ENCODE data around the gene TMEM126B. TPM values are rescaled to one million over a fixed set of nuclear protein-coding genes. Genes with fewer than 3 reads are reported as not detected.
A peak's percentile ranks its signal among the peaks of the same experiment; 100 is the strongest.

Gene TMEM126B
- total RNA-seq, result 41.6 to 42.9 TPM (median 42.3 TPM) in 3 replicates
- long read RNA-seq, transcript TMEM126B-201 (5 exons, 989 nt), result minor isoform, 13 of 41 reads
- long read RNA-seq, transcript TMEM126B-202 (6 exons, 1,210 nt), result major isoform, 15 of 41 reads
- long read RNA-seq, partial matches to known transcripts, result 2 of 41 reads
- long read RNA-seq, other reads (novel, unspliced or antisense), result 3 of 41 reads

DNA sequence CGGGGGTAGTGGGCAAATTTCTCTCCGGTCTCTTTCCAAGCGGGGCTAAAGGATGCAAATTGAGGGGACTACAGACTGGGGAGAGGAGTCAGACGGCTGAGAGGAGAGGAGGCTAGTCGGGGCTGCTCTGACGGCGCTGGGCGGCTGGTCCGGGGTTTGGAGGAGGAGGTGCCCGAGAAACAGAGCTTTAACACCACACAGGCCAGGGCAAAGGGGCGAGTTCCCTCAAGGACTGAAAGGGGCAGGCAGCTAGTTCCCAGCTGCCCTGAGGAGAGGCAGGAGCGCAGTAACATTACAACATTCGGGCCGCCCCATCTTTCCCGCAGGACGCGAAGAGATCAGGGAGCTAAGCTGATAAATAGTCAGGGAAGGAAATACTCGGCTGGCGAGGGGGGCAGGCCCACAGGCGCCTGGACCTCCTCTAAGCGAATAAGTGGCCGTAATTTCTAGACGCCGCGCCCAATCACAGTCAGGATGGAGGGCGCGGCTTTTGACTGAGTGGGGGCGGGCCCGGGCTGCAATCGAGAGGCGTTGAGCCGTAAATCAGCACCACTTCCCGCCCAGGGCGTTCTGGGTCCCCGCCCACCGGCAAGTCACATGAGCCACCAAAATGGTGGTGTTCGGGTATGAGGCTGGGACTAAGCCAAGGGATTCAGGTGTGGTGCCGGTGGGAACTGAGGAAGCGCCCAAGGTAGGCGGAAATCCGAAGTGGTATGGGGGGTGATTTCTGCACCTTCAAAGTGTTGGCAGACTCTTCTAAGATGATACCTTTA, at the start of gene TMEM126B:
TMEM126B (plus strand) TSS at position 596 of the 773 bp plus-strand sequence; CDS start at position 611, 15 bp downstream.
- TF ChIP-seq, protein P1, sequence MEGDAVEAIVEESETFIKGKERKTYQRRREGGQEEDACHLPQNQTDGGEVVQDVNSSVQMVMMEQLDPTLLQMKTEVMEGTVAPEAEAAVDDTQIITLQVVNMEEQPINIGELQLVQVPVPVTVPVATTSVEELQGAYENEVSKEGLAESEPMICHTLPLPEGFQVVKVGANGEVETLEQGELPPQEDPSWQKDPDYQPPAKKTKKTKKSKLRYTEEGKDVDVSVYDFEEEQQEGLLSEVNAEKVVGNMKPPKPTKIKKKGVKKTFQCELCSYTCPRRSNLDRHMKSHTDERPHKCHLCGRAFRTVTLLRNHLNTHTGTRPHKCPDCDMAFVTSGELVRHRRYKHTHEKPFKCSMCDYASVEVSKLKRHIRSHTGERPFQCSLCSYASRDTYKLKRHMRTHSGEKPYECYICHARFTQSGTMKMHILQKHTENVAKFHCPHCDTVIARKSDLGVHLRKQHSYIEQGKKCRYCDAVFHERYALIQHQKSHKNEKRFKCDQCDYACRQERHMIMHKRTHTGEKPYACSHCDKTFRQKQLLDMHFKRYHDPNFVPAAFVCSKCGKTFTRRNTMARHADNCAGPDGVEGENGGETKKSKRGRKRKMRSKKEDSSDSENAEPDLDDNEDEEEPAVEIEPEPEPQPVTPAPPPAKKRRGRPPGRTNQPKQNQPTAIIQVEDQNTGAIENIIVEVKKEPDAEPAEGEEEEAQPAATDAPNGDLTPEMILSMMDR (IDR thresholded peaks at IDR 0.05), result no peak
- peak; percentile 98 for DNase-seq (ENCODE audit: low spot score)
- H3K4me1 Mint-ChIP-seq (ENCODE audit: low read depth), result peaks cover 30% of the 10 kb centered on the region
- H3K36me3 Mint-ChIP-seq (ENCODE audit: low read depth), result no peaks in the 10 kb centered on the region
- no peaks in the 10 kb centered on the region for H3K9me3 Mint-ChIP-seq (ENCODE audit: low read depth)
- H3K4me3 Mint-ChIP-seq (ENCODE audit: unreplicated experiment), result peak within 1 kb of the TSS; percentile 85
- peak within 1 kb of the TSS; percentile 95 for H3K27ac Mint-ChIP-seq (ENCODE audit: unreplicated experiment)
- no peaks in the 10 kb centered on the region for H3K27me3 Mint-ChIP-seq (ENCODE audit: low read depth)

DNA sequence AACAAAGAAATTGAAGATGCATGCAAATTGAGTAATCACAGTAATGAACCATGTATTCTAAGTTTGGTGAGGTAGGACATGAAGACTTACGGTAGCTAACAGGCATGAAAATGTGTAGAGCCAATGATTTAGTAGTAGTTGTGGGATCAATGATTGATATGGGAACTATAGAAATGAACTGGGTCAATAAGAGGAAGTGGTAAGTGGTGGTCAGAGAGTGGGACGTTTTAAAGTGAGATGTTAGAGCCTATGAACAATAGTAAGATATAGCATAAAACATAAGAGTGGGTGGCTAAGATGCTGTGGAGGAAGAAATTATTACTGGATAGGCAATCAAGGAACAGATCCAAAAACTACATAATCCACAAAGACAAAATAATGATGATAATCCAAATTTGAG, 46.3 kb upstream of the TMEM126B start:
- TF ChIP-seq, protein P1 (IDR thresholded peaks at IDR 0.05), result no peak
- peaks cover 20% of the 10 kb centered on the region for H3K9me3 Mint-ChIP-seq (ENCODE audit: low read depth)
- H3K4me3 Mint-ChIP-seq (ENCODE audit: unreplicated experiment), result no peak overlapping the region
- DNase-seq (ENCODE audit: low spot score), result no peak
- peaks cover 4% of the 10 kb centered on the region for H3K27me3 Mint-ChIP-seq (ENCODE audit: low read depth)
- peaks cover 4% of the 10 kb centered on the region for H3K36me3 Mint-ChIP-seq (ENCODE audit: low read depth)
- H3K4me1 Mint-ChIP-seq (ENCODE audit: low read depth), result no peaks in the 10 kb centered on the region
- H3K27ac Mint-ChIP-seq (ENCODE audit: unreplicated experiment), result no peak overlapping the region

DNA sequence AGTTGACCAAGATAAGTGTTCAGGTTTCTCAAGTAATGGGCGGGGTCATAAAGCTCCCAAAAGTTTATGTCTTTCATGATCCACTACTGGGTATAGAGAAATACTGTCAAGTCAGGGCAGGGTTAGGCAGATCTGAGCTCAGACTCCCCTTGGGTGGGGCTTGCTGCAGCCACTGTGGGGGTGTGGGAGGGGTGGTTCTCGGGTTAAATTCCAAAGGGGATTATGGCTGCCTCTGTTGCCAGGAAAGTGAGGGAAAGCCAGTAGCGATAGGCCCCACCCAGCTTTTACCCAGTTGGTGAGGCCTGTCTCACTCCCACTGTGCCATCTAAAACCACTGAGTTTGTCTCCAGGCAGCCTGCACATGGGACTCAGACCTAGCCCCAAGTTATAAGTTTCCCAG, 39.0 kb upstream of the TMEM126B start:
- Mint-ChIP-seq H3K4me1 (ENCODE audit: low read depth) (no peaks in the 10 kb centered on the region), H3K27ac (ENCODE audit: unreplicated experiment) (no peak overlapping the region), H3K4me3 (ENCODE audit: unreplicated experiment) (no peak overlapping the region), H3K27me3 (ENCODE audit: low read depth) (peaks cover 4% of the 10 kb centered on the region), H3K9me3 (ENCODE audit: low read depth) (peaks cover 20% of the 10 kb centered on the region), H3K36me3 (ENCODE audit: low read depth) (peaks cover 4% of the 10 kb centered on the region)
- DNase-seq (ENCODE audit: low spot score), result no peak
- TF ChIP-seq, protein P1 (IDR thresholded peaks at IDR 0.05), result no peak

DNA sequence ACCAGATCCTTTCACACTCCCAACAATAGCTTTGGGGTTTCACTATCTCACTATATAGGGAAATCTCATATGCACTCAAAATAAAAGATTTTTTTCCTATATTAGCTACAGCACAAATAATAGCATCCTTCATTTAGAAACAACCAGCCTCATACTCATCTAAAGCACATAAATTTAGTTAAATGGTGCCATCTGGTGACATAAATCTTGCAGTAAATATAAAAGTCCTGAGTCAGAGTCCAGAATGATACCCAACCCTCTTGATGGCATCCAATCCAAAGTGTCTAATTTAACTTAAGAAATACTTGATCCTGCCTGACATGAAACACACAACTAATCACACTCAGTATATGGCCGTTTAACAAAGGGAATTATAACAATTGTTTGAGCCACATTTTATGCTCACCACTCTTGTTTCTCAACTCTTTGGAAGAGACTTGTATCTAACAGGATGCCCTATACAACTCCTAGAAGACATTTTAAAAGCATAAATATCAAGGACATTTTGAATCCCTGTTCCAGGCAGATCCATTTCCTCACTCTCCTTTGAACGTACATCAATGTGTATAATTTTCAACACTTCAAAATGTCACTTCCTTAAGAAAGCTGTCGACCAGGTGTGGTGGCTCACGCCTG, 37.4 kb upstream of the TMEM126B start:
- no peak overlapping the region for H3K4me3 Mint-ChIP-seq (ENCODE audit: unreplicated experiment)
- H3K4me1 Mint-ChIP-seq (ENCODE audit: low read depth), result no peaks in the 10 kb centered on the region
- H3K27ac Mint-ChIP-seq (ENCODE audit: unreplicated experiment), result no peak overlapping the region
- H3K36me3 Mint-ChIP-seq (ENCODE audit: low read depth), result peaks cover 4% of the 10 kb centered on the region
- no peak for DNase-seq (ENCODE audit: low spot score)
- H3K9me3 Mint-ChIP-seq (ENCODE audit: low read depth), result peaks cover 20% of the 10 kb centered on the region
- TF ChIP-seq, protein P1 (IDR thresholded peaks at IDR 0.05), result peak; percentile 78
- peaks cover 4% of the 10 kb centered on the region for H3K27me3 Mint-ChIP-seq (ENCODE audit: low read depth)

DNA sequence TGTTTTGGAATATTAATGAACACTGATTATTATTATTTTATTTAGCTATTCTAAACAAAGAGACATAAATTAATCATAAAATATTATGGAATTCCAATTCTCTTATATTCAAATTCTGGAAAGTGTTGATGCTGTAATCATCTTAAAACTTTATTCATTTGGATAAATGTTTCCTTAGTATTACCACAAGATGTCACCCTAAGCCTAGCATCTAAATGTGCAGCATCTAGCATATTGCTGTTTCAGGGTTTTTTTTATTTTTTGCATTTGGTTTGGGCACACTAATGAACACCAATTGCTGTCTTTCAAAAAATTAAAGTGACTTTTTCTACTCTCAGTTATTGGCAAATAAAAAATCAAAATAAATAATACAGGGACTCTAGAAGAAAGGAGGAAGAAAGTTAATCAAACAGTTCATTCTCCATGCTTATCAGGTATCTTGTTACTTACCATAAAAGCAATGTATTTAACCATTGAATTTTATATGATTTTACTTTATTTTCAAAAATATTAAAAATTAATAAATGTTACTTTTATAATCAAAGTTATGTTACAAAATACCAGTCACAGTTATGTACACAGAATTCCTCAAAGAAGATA, 33.0 kb upstream of the TMEM126B start:
- Mint-ChIP-seq H3K27me3 (ENCODE audit: low read depth) (no peaks in the 10 kb centered on the region), H3K4me1 (ENCODE audit: low read depth) (no peaks in the 10 kb centered on the region), H3K27ac (ENCODE audit: unreplicated experiment) (no peak overlapping the region), H3K4me3 (ENCODE audit: unreplicated experiment) (no peak overlapping the region), H3K9me3 (ENCODE audit: low read depth) (no peaks in the 10 kb centered on the region), H3K36me3 (ENCODE audit: low read depth) (no peaks in the 10 kb centered on the region)
- TF ChIP-seq, protein P1 (IDR thresholded peaks at IDR 0.05), result peak; percentile 89
- no peak for DNase-seq (ENCODE audit: low spot score)
